HG02938 (cell line): ENCODE results near the gene NRXN2.

Experiments
- ATAC-seq: cut with Tn5 transposase; IDR thresholded peaks from one replicate; pipeline ENCODE4 v1.9.1; 2021; ENCODE audit warnings: mild to moderate bottlenecking, moderate library complexity; ENCODE audit not compliant: unreplicated experiment

NRXN2 gene

DNA sequence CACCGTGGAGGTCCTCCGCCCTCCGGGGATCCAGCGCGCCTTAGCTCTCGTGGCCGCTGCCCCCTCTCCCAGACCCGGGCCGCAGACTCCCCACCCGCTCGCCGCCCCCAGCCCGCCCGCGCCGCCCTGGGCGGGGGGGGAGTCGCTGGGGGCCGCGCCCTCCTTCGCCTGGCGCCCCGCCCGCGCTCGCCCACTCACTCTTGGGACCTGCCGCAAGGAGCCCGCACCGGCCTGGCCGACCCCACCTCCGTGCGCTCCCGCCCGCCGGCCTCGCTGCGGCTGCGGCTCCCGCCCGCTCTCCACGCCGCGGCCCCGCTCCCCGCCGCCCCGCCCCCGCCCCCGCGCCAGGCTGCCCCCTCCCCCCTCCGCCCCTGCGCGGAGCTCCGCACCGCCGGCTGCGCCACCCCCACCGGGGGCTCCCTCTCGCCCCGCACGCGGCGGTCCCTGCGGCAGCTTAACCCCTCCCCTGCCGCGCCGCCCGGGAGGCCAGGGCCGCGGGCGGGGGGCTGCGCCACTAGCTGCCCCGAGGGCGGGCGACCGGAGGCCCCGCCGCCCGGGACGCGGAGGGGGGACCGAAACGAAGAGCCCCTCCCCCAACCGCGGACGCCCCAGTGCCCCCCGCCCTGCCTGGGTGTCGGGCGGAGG, 21.7 kb upstream of the NRXN2 start:
- ATAC-seq, result no peak

DNA sequence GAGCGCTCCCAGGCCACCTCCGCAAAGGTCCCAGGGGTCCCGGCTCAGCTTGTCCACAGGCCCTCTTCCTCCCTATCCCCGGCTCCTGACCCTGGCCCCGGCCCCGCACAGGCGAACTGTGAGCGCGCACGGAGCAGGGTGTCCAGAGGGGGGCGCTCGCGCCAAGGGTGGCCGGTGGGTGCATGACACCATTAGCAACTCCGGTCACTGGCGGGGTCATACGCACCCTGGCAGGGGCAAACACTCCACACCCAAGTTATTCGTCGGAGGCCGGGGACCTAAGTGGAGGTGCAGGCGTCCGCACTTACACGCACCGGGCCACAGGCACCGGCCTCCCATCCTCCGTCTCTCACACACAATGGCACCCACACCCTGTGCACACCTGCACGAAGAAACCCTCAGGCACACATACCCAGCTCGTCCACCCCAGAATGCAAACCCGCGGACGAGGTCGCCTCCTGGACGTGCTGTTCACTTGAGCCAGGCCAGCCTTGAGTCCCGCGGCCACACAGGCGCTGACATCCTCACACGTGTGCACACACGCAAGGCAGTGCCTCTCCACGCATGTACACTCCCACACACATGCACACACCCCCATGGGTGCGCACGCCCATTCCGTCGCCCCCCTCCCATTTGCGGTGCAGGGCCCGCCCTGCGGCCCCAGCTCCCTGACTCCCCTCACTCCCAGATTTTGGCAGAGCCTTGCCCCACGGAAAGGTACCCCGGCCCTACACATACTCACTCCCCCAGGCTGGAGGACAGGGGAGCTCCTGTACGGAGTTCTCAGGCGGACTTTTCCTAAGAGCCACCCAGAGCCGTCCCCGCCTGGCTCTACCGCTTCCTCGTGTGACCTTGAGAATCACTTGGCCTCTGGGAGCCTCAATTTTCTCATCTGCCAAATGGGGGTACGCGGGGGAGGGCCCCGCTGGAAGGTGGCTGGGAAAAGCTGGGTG, 20.9 kb upstream of the NRXN2 start, which contains the start of gene RASGRP2:
Gene RASGRP2, minus strand, starts transcription at position 552 of the 953 bp plus-strand sequence. CDS start 1,276 bp downstream, outside the sequence.
- ATAC-seq, result no peak

DNA sequence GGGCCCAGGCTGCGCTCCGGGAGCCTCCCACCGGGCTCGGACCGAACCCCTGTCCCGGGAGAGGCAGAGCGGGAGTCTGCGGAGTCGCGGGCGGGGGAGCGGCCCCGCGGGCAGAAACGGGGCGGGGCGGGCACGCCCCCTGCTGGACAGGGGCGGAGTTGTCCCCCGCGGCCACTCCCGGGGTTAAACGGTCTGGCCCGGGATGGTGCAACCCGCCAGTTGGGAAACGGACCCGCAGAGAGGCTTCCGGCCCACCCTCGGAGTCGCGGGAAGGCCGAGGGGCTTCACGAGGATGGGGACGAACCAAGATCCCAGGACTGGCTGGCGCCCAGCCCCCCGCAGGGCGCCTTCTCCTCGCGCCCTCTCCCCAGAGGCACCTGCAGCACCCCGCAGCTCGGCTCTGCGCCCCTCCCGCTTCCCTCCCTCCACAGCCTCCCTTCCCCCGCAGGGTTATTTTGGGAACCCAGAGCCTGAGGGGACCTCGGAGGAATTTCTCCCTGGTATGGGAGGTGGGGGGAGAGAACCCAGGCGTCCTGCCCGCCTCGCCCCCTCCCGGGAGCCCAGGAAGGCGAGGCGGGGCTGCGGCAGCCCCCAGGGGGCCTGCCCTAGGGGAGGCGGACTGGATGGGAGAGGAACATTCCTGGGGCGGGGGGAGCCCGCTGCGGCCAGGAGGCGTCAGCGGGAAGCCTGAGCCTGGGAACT, 20.0 kb upstream of the NRXN2 start:
- no peak for ATAC-seq

DNA sequence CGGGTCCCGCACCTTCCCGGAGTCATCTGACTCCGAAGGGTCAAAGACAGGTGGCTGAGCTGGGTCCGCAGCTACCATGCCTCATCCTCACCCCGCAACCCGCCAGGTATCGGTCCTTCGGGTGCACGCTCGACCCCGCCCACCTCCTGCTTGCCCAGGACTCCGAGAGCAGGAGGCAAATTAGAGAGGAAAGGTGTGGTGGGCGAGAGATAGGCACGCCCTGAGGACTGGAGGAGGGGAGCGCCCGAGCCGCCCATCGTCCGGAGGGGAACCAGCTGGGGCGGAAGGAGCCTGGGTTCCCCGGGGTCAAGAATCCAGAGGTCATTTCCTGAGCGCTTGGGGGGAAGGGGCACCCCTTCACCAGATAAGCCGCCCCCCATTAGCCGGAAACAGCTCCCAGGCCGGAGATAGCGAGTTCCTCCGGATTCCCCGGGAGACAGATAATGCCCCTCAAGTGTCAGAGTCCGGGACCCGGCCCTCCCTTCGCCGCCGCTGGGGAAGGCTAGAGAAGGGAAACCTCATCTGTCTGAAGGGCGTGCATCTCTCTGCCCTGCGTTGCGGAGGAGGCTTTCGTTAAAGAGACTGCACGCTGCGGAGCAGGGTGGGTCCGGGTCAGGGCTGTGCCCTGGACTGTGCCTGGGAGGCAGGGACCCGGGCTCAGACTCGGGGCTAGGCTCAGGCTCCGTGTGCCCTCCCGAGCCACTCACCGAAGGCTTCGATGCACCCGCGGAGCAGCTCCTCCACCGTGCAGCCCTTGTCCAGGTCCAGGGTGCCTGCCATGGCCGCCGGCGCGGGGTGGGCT, 19.3 kb upstream of the NRXN2 start:
- ATAC-seq, result no peak

DNA sequence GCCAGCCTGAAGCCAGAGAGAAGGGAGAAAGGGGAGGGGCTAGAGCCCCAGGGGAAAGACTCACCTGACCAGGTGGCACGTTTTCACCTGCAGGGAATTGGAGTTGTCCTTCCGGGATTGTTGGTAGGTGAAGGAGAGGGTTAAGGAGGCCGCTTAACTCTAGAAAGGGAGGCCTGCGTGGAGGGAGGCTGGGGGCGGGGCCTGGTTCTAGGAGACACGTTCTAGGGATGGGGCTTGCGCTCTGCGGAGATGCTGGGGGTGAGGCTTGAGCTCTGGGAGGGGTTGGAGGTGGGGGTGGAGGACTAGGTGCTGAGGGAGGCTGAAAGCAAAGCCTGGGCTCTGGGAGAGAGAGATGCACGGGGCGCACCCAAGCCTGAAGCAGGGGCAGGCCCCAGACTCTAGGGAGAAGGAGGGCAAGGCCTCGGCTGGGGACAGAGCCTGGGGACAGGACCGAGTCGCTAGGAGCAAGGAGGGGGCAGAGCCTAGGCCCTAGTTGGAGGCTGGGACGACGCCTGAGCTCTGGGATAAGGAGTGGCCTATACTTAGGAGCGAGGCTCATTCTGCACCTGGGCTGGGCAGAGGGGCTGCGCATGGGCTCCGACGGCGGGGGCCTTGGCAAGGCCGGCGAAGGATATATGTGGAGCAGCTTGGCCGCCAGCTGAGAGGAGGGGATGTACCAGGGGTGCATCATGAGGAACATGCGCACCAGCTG, 18.5 kb upstream of the NRXN2 start:
- ATAC-seq, result no peak

DNA sequence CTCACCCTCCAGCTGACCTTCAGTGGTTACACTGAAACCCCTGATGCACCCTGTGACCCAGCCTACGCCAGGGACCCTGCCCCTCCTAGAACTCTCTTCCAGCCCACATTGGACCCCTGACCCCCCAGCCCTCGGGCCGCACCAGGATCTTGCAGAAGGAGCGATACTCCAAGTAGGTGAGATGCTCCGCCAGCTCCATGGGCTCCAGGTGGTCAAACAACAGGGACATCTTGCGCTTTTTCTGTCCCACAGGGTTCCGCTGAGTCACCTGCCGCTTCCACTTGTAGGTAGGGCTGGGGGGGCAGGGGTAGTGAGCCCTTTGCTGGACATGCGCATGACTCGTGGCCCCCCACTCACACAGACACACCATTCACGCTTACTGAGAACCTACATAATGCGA, 16.9 kb upstream of the NRXN2 start:
- ATAC-seq, result no peak

DNA sequence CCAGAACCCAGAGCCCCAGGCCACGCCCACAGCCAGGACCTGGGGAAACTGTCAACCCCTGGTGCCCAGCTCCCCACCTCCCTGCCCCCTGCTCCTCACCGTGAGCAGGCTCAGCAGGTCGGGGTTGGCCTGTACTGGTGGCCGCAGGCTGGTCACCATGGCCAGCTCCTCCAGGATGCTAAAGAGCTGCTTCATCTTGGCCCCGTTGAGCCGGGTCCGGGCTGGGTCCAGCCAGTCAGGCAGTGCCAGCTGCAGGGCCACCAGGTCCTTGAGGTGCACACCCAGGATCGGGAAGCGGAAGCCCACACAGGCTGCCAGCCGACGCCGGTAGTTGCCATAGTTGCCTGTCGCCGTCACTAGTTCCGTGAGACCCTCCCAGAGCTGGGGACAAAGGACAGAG, 13.7 kb upstream of the NRXN2 start:
- ATAC-seq, result no peak

DNA sequence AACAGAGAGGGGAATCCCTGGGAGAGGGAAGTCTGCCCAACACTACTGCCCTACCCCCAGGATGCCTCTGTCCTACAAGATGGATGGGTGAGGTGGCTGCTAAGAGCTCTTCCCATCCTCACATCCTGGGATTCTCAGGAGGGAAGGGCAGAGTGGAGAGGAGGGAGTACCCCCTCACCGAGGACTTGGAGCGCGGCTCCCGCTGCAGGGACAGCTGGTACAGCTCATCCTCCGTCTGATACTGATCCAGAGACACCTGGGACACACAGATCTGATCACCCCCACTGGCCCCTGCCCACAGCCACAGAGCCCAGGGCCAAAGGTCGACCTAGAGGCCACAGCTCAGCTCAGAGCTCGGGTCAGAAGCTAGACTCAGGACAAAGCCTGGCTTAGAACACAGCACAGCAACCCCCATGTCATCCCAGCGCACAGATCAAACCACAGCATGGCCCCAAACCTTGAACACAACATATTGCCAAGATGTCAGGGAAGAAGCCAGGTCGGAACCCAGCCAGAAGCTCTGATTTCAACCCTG, 12.8 kb upstream of the NRXN2 start:
- ATAC-seq, result no peak

DNA sequence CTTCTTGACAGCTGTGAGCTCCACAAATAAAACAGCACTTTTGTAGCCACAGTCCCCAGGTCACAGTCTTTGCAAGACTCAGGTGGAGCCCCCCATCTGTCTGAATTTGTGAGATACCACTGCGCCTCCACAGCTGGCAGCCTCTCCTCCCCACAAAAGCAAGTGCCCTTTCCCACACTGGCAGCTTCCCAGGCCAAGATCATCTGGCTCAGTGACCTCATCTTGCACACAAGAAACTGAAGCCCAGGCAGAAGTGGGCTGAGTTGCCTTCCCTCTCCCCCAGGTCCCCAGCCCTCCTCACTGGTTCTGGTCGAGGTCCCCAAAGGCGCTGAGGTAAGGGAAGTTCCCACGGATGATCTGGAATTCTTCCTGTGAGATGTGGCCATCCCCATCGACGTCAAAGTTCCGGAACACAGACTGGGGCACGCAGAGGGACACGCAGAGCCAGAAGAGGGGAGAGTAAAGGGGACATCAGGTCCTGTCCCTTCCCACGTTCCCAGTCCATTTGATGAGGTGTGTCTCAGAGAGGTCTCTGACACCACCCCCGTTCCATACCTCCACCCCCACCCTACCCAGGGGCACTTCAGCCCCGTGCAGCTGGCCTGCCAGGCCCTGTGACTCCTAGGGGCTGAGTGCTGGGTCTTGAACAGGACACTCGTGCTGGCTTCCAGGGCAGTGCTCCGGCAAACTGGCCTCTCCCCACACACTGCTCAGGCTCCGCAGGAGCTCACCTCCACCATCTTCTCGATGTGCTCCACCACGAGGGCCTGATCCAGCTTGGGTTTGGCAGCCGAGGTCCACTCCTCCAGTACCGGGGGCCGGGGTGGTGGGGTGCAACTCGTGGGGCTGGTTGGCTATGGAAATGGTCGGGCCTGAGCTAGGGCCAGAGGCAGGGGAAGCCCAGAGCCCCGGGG, 12.1 kb upstream of the NRXN2 start:
- ATAC-seq, result no peak

DNA sequence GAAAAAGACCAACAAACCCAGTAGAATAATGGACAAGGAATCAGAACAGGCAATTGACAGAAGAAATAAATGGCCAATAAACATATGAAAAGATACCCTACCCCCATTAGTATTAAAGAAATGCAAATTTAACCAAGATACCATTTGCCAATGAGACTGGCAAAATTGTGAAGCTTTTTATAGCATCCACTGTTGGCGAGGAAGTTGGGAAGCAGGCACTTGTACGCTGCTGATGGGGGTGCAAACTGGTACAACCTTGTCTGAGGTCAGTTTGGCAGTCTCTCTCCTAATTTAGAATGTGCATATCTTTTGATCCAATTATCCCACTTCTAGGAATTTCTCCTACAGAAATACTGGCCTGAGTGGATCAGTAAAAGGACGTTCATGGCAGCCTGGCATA, 8.6 kb upstream of the NRXN2 start:
- no peak for ATAC-seq

DNA sequence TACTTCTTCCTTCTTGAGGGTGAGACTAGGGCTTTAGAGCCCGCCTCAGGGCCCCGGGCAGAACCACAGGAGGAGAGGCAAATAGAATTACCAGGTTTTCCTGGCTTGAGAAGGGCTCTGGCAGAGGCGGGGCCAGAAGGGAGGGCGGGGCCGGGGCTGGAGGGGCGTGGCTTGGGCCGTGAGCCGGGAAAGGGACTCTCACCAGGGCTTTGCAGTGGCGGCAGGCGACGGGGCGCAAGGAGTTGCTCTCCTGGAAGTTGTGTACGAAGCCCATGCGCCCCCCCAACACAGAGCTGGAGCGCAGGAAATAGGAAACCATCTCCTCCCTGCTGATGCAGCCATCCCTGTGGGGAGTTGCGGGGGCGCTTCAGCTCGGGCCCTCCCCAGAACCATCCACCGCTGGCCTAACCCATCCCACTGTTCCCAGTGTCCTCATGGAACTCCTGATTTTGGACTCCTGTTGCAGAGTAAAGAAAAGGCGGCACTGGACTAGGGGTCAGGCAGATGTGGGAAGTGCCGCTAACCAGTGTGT, 6.9 kb upstream of the NRXN2 start:
- ATAC-seq, result no peak

DNA sequence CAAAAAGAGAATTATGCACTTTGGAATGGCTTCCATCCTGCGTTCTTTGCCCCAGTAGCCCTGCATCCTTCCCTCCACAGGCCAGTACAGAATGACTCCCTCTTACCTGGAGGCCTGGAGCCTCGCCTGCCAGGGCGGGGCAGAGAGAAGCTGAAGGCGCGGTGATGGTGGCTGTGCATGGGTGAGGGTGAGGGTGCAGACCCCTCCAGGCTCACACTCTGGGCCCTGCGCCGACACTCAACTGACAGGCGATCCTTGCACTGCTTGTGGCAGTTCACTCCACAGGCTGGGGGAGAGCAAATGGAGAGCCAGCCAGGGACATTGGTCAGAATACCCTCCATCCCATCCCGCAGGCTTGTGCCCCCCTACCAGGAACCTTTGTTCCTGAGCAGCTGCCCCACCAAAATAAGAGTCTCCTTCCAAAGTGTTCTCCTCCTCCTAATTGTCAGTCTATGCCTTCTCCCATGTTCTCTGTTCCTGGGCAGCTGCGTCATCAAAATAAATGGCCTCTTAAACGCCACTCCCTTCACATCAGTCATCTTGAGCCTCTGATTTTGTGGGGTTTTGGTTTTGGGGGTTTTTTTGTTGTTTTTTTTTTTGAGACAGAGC, 5.9 kb upstream of the NRXN2 start:
- no peak for ATAC-seq

DNA sequence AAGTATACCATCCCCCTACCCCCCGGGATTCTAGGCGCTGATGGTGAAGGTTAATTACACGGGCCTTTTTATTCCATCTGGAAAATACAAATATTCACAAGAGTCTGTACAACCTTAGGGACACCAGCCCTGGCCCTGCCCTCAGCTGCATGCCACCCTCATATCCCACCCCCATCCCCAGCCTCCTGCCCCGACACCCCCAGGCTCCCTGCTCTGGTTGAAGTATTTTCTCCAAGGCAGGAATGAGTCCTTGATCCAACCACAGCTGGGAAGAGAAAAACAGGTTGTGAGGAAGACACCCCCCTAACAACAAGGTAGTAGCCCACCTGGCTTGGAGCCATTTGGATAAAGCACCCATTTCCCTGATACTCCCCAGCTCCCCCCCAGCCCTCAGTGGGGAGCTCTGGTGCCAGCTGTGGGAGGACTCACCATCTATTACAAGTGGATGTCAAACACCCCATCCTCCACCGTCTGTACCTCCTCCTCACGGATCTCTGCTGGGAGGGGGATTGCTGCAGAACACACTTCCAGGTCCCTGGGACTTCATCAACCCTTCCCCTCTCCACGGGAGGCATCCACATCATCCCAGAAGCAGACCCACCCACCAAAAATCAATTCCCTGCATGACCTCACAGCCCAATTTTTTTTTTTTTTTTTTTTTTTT, 4.0 kb upstream of the NRXN2 start:
- no peak for ATAC-seq

DNA sequence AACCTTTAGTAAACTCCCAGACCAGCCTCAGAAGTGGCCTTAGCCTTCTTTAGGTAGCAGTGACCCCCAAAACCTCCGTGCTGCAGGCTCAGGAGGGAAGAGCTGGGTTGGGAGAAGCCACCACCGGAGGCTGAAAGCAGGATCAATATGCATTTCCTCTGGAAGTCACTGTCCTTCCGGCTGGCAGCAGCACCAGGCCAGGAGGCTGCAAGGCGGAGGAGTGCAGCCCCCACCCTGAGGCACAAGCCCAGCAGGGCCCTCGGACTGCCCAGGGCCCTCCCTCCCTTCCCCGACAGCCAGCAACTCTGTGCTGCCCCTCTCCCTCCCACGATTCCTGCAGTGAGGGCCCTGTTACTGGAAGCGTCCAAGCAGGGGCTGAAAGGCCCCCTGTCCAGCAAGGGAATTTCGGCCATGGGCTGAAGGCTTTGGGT, 3.2 kb upstream of the NRXN2 start:
- ATAC-seq, result no peak

DNA sequence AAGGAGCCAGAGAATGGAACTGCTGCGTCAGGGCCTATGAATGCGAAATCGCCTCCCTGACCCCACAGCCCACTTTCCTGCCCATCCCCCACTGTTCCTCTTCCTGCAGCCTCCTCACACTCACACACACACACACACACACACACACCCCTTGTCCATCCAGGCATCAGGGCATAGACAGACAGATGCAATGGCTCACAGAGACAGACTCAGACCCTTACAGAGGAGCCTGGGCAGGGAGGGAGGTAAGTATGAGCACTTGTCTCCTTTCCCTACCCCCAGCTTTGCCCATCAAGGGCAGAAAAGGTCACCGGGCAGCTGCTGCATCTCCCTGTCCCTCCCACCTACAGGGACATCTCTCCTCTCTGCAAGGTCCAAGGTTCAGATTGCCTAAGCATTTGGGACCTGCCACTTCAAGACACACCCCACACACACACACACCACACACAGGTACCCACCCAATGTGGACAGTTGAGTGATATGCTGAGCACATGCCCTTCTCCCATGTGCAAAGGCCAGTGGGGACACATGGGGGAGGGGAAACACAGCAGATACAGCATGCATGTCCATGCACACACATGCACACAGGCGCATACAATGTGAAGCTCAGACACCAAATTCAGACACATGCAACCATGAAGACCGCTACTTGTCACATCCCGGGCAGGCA, 2.0 kb upstream of the NRXN2 start:
- ATAC-seq, result no peak

DNA sequence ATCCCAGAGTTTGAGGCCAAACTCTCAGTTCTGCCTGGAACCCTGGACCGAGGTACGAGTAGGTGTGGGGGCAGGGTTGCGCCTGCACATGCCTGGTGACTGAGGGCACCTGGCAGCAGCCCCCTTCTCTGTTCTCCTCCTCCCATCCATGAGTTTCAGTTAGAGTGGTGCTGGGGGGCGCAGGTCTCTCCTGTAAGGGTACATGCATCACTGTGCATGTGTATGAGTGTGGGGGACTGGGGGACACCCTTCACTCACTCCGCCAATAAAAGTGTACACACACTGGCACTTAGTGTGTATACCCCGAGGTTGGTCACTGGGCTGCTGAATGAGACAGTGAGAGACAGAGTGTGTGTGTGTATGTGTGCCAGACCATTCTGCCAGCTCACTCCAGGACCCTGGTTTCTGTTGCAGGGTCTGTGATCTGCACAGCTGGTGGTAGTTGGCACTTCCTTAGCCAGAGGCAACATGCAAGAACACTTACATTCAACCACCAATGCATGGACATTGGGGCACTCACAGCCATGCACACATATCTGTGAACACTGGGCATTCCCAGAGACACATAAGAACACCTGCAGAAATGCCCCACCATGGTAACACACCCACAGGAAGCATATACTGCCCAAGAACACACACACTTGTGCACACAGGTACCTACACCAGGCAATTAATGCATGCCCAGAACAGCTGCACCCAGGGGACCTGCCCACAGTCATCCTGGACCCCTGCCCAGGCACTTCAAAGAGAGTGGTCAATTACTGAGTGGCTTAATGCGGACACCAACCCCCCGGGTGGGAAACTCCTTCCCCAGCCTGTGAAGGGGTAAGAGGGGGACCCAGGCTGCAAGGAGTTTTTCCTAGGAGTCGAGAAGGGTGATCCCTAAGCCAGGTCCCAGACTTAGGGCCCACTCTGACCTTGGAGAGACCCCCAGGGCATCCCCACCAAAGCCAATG, 1.2 kb upstream of the NRXN2 start:
- ATAC-seq, result no peak
